Subcutaneous preadipocyte (primary cell): ENCODE results near the gene SUPT16H. TPM values are rescaled to one million over a fixed set of nuclear protein-coding genes. Genes with fewer than 3 reads are reported as not detected.

Experiments
- small RNA-seq: library from RNA; depleted of rRNA; stranded (forward); fragments of <200 nt; gene quantifications from one replicate; pipeline ENCODE3, GENCODE V24; 2012
- total RNA-seq: library from RNA; depleted of rRNA; stranded (reverse); fragments of >200 nt; gene quantifications from 2 replicates; pipeline ENCODE4 v1.2.3, GENCODE V29; 2012

The SUPT16H gene
- 69.1 and 104 TPM in 2 replicates for total RNA-seq

GRCh38 chr14:21383848-21384493 lies at the start of gene SUPT16H:
TSS of gene SUPT16H (minus strand) at chr14:21384019. CDS start at chr14:21383927, 92 bp downstream.

Small RNA genes lying within 50 kb of the gene (small RNA-seq; reads per million reads assigned to genes)
- not detected for gene RN7SL650P
- 110 reads per million, percentile 99 among the genes with 10 or more reads in this experiment for gene SNORD8
- gene SNORD9: 272 reads per million, percentile 99 among the genes with 10 or more reads in this experiment

Other genes starting within 250 kb of the SUPT16H start
- not detected in 2 replicates for gene OR5AU1, start 228.0 kb downstream of the SUPT16H start, total RNA-seq
- gene HNRNPC, start 114.6 kb downstream of the SUPT16H start, total RNA-seq: 513 and 539 TPM in 2 replicates
- not detected in 2 replicates for gene RPGRIP1, start 103.9 kb downstream of the SUPT16H start, total RNA-seq
- 52.9 and 63.5 TPM in 2 replicates for gene CHD8, start 72.1 kb upstream of the SUPT16H start, total RNA-seq
- gene RAB2B, start 92.9 kb upstream of the SUPT16H start, total RNA-seq: 12.1 and 13.7 TPM in 2 replicates
- gene TOX4, start 93.2 kb upstream of the SUPT16H start, total RNA-seq: 30.1 and 33.2 TPM in 2 replicates
- gene METTL3, start 127.3 kb upstream of the SUPT16H start, total RNA-seq: 51.8 and 63.1 TPM in 2 replicates
- 0.78 and 2.6 TPM in 2 replicates for gene SALL2, start 142.3 kb upstream of the SUPT16H start, total RNA-seq
- gene OR10G3, start 196.1 kb upstream of the SUPT16H start, total RNA-seq: not detected in 2 replicates